ENCODE measurements around the gene TAS2R46. TPM values are rescaled to one million over a fixed set of nuclear protein-coding genes. Genes with fewer than 3 reads are reported as not detected.
A peak's percentile ranks its signal among the peaks of the same experiment; 100 is the strongest.
"Not testable (repeated sequence)": the region's sequence is repeated elsewhere in the genome, so short reads cannot be mapped to it uniquely, and the experiment has no call there.

The TAS2R46 gene
- 0.10 TPM for polyA plus RNA-seq (2012; ENCODE audit: low read depth, missing spikeins)

DNA sequence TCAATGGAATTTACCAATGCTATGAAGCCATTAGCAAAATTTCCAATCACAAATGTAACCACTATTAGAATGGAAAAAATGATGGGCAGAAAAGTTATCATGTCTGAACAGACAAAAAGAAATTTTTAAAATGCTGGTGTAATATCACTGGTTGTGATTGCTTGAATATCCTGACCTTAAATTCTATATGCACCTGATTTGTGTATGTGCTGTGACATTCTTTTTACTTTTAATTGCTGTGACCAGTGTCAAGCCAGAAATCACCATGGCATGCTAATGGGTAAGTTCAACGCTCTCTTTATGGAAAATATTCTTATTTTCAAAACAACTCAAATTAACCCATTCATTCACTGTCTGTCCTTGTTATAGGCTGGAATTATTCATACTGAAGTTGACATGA is at the start of gene TAS2R46:
Gene TAS2R46 (minus strand): TSS at position 101 of the 400 bp plus-strand sequence. CDS start 0 bp downstream, at position 101.
- not testable (repeated sequence) for FAIRE-seq; DNase-seq (ENCODE audit: insufficient read length, low spot score)

DNA sequence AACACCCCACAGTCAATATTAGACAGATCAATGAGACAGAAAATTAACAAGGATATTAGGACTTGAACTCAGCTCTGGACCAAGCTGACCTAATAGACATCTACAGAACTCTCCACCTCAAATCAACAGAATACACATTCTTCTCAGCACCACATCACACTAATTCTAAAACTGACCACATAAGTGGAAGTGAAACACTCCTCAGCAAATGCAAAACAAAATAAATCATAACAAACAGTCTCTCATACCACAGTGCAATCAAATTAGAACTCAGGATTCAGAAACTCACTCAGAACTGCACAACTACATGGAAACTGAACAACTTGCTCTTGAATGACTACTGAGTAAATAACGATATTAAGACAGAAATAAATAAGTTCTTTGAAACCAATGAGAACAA is 49.1 kb upstream of the TAS2R46 start:
- not testable (repeated sequence) for DNase-seq (ENCODE audit: insufficient read length, low spot score)
- FAIRE-seq, result peak; percentile 26
- TF ChIP-seq SPI1 (IDR thresholded peaks at IDR 0.05; ENCODE audit: low read depth, low read length), result peak; percentile 71

GRCh38 chr12:11108862-11109261 is 46.8 kb upstream of the TAS2R46 start:
- no peak for TF ChIP-seq PAX5 (IDR thresholded peaks at IDR 0.05; ENCODE audit: insufficient read depth, low read length, severe bottlenecking)
- TF ChIP-seq POLR2A (IDR thresholded peaks at IDR 0.05; ENCODE audit: low read depth, low read length), result no peak
- TF ChIP-seq TAF1 (IDR thresholded peaks at IDR 0.05; ENCODE audit: low read depth, low read length), result no peak
- no peak for TF ChIP-seq SPI1 (IDR thresholded peaks at IDR 0.05; ENCODE audit: low read depth, low read length)
- TF ChIP-seq POLR2AphosphoS5 (IDR thresholded peaks at IDR 0.05; ENCODE audit: low read depth, low read length), result no peak
- FAIRE-seq (no peak), DNase-seq (ENCODE audit: insufficient read length, low spot score) (no peak)

GRCh38 chr12:11107719-11108118 is 45.6 kb upstream of the TAS2R46 start:
- no peak for TF ChIP-seq PAX5 (IDR thresholded peaks at IDR 0.05; ENCODE audit: insufficient read depth, low read length, severe bottlenecking)
- TF ChIP-seq POLR2A (IDR thresholded peaks at IDR 0.05; ENCODE audit: low read depth, low read length), result no peak
- TF ChIP-seq SPI1 (IDR thresholded peaks at IDR 0.05; ENCODE audit: low read depth, low read length), result no peak
- no peak for TF ChIP-seq POLR2AphosphoS5 (IDR thresholded peaks at IDR 0.05; ENCODE audit: low read depth, low read length)
- TF ChIP-seq POU2F2 (IDR thresholded peaks at IDR 0.05; ENCODE audit: low read depth, low read length), result no peak
- TF ChIP-seq TAF1 (IDR thresholded peaks at IDR 0.05; ENCODE audit: low read depth, low read length), result no peak
- FAIRE-seq (no peak), DNase-seq (ENCODE audit: insufficient read length, low spot score) (no peak)

GRCh38 chr12:11106288-11106687 is 44.2 kb upstream of the TAS2R46 start:
- no peak for FAIRE-seq

GRCh38 chr12:11105546-11105945 is 43.5 kb upstream of the TAS2R46 start:
- TF ChIP-seq POU2F2 (IDR thresholded peaks at IDR 0.05; ENCODE audit: low read depth, low read length) (no peak), POLR2AphosphoS5 (IDR thresholded peaks at IDR 0.05; ENCODE audit: low read depth, low read length) (no peak), POLR2A (IDR thresholded peaks at IDR 0.05; ENCODE audit: low read depth, low read length) (no peak), SPI1 (IDR thresholded peaks at IDR 0.05; ENCODE audit: low read depth, low read length) (no peak)
- no peak for DNase-seq (ENCODE audit: insufficient read length, low spot score)
- FAIRE-seq, result no peak

More at GRCh38 chr12:11106288-11106687, 44.2 kb upstream of the TAS2R46 start:
- no peak for DNase-seq (ENCODE audit: insufficient read length, low spot score)
- no peak for TF ChIP-seq SPI1 (IDR thresholded peaks at IDR 0.05; ENCODE audit: low read depth, low read length)
- TF ChIP-seq PAX5 (IDR thresholded peaks at IDR 0.05; ENCODE audit: insufficient read depth, low read length, severe bottlenecking), result no peak
- no peak for TF ChIP-seq POLR2A (IDR thresholded peaks at IDR 0.05; ENCODE audit: low read depth, low read length)
- TF ChIP-seq POU2F2 (IDR thresholded peaks at IDR 0.05; ENCODE audit: low read depth, low read length), result no peak
- no peak for TF ChIP-seq TAF1 (IDR thresholded peaks at IDR 0.05; ENCODE audit: low read depth, low read length)
- TF ChIP-seq POLR2AphosphoS5 (IDR thresholded peaks at IDR 0.05; ENCODE audit: low read depth, low read length), result no peak

DNA sequence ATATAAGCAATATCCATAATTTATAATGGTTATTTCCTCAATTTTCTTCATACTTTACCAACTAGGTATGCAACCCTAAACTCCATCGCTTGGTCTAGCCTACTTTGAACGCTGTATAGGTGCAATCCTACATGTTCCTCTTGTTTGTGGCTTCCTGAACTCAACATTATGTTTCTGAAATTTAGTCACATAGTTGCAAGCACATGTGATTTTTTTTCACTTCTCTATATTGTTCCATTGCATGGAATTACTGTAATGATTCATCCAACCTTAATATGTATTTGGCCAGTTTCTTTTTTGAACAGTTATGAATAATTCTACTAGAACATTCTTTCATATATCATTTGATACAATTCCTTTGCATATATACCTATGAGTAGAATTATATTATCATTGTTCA is 32.8 kb upstream of the TAS2R46 start:
- not testable (repeated sequence) for DNase-seq (ENCODE audit: insufficient read length, low spot score)
- peak; percentile 35 for FAIRE-seq

GRCh38 chr12:11092128-11092527 is 30.0 kb upstream of the TAS2R46 start, which contains the start of gene TAS2R43:
TAS2R43 (minus strand) TSS chr12:11092313; CDS start chr12:11092229, 84 bp downstream.
- TF ChIP-seq POU2F2 (IDR thresholded peaks at IDR 0.05; ENCODE audit: low read depth, low read length) (no peak), SPI1 (IDR thresholded peaks at IDR 0.05; ENCODE audit: low read depth, low read length) (no peak), PAX5 (IDR thresholded peaks at IDR 0.05; ENCODE audit: insufficient read depth, low read length, severe bottlenecking) (no peak), TAF1 (IDR thresholded peaks at IDR 0.05; ENCODE audit: low read depth, low read length) (no peak), POLR2A (IDR thresholded peaks at IDR 0.05; ENCODE audit: low read depth, low read length) (no peak), POLR2AphosphoS5 (IDR thresholded peaks at IDR 0.05; ENCODE audit: low read depth, low read length) (no peak)

DNA sequence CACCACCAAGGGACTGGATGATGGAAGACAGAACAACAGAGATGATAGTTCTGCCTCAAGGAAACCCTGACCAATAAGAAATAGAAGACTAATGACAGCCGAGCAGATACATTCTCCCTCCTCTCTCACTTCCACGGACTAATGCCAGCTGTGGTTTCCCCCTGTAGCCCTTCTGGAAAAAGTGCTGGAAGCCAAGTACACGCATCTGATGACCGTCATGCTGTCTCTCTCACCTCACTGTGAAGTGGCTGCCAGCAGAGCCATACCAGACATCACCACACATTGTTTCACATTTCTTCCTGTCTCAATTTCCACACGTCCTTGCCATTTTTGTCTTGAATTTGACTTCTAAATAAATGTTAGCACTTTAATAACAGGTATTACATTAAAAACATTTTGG is 27.2 kb upstream of the TAS2R46 start:
- FAIRE-seq (peak; percentile 23), DNase-seq (ENCODE audit: insufficient read length, low spot score) (no peak)
- TF ChIP-seq POU2F2 (IDR thresholded peaks at IDR 0.05; ENCODE audit: low read depth, low read length) (no peak), POLR2AphosphoS5 (IDR thresholded peaks at IDR 0.05; ENCODE audit: low read depth, low read length) (no peak), TAF1 (IDR thresholded peaks at IDR 0.05; ENCODE audit: low read depth, low read length) (no peak), POLR2A (IDR thresholded peaks at IDR 0.05; ENCODE audit: low read depth, low read length) (no peak), SPI1 (IDR thresholded peaks at IDR 0.05; ENCODE audit: low read depth, low read length) (no peak), PAX5 (IDR thresholded peaks at IDR 0.05; ENCODE audit: insufficient read depth, low read length, severe bottlenecking) (no peak)

More at GRCh38 chr12:11092128-11092527, 30.0 kb upstream of the TAS2R46 start, which contains the start of gene TAS2R43:
- FAIRE-seq (no peak), DNase-seq (ENCODE audit: insufficient read length, low spot score) (no peak)

GRCh38 chr12:11085419-11085818 is 23.3 kb upstream of the TAS2R46 start:
- no peak for DNase-seq (ENCODE audit: insufficient read length, low spot score)
- no peak for FAIRE-seq
- no peak for TF ChIP-seq POLR2AphosphoS5 (IDR thresholded peaks at IDR 0.05; ENCODE audit: low read depth, low read length)
- no peak for TF ChIP-seq TAF1 (IDR thresholded peaks at IDR 0.05; ENCODE audit: low read depth, low read length)
- TF ChIP-seq POLR2A (IDR thresholded peaks at IDR 0.05; ENCODE audit: low read depth, low read length), result no peak
- TF ChIP-seq PAX5 (IDR thresholded peaks at IDR 0.05; ENCODE audit: insufficient read depth, low read length, severe bottlenecking), result no peak
- no peak for TF ChIP-seq POU2F2 (IDR thresholded peaks at IDR 0.05; ENCODE audit: low read depth, low read length)
- TF ChIP-seq SPI1 (IDR thresholded peaks at IDR 0.05; ENCODE audit: low read depth, low read length), result no peak

GRCh38 chr12:11081987-11082386 is 19.9 kb upstream of the TAS2R46 start:
- TF ChIP-seq POU2F2 (IDR thresholded peaks at IDR 0.05; ENCODE audit: low read depth, low read length) (no peak), PAX5 (IDR thresholded peaks at IDR 0.05; ENCODE audit: insufficient read depth, low read length, severe bottlenecking) (no peak), POLR2AphosphoS5 (IDR thresholded peaks at IDR 0.05; ENCODE audit: low read depth, low read length) (no peak), POLR2A (IDR thresholded peaks at IDR 0.05; ENCODE audit: low read depth, low read length) (no peak), TAF1 (IDR thresholded peaks at IDR 0.05; ENCODE audit: low read depth, low read length) (no peak), SPI1 (IDR thresholded peaks at IDR 0.05; ENCODE audit: low read depth, low read length) (no peak)
- FAIRE-seq (no peak), DNase-seq (ENCODE audit: insufficient read length, low spot score) (no peak)

Measured in GM12891 (cell line).